Measurements from ENCODE around the gene CCDC91.
"Not testable (repeated sequence)": the region's sequence is repeated elsewhere in the genome, so short reads cannot be mapped to it uniquely, and the experiment has no call there.

The CCDC91 gene

DNA sequence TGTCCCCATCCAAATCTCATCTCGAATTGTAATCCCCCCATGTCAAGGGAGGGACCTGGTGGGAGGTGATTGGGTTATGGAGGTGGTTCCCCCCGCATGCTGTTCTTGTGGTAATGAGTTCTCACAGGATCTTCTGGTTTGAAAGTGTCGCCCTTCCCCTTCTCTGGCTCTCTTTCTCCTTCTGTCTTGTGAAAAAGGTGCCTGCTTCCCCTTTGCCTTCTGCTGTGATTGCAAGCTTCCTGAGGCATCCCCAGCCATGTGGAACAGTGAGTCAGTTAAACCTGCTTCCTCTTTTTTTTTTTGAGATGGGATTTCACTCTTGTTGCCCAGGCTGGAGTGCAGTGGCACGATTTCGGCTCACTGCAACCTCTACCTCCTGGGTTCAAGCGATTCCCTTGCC is 104.0 kb downstream of the CCDC91 start:
- H3K4me1 ChIP-seq (ENCODE audit: control insufficient read depth in 1 of 2, insufficient read depth in 2 of 2, low read length in 2 of 2) = no peaks in the 10 kb centered on the region
- H3K27ac ChIP-seq (ENCODE audit: low read length) = no peak overlapping the region
- no peak overlapping the region for H3K4me3 ChIP-seq (ENCODE audit: low read depth in 1 of 2, low read length in 2 of 2)
- peaks cover 0 to 14% of the 10 kb centered on the region in 2 donors for H3K9me3 ChIP-seq (ENCODE audit: control insufficient read depth in 1 of 2, low read length in 2 of 2)
- H3K36me3 ChIP-seq (ENCODE audit: control insufficient read depth in 1 of 2, insufficient read depth in 2 of 2, low read length in 2 of 2) = peaks cover 0 to 14% of the 10 kb centered on the region in 2 donors
- no peaks in the 10 kb centered on the region for H3K27me3 ChIP-seq (ENCODE audit: low read depth, low read length)

DNA sequence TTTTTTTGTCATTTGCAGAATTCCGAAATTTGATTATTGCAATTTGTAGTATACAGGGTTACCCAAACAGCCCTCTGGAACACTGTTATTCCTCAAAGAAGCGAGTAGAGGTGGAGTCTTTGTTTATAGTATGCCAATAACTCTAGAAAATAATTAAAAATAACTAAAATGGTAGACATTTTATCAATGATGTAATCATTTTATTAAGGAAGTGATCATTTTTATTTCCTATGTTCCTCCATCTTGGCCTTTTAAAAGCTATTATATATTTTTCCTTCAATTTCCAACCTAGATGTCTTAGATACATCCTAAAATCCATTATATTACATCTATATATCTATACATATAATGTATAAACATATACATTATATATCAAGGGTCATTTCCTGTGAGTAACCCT is 106.0 kb downstream of the CCDC91 start:
- H3K36me3 ChIP-seq (ENCODE audit: control insufficient read depth in 1 of 2, insufficient read depth in 2 of 2, low read length in 2 of 2) = peaks cover 0 to 1% of the 10 kb centered on the region in 2 donors
- no peak overlapping the region for H3K4me3 ChIP-seq (ENCODE audit: low read depth in 1 of 2, low read length in 2 of 2)
- no peak overlapping the region for H3K27ac ChIP-seq (ENCODE audit: low read length)
- no peaks in the 10 kb centered on the region for H3K4me1 ChIP-seq (ENCODE audit: control insufficient read depth in 1 of 2, insufficient read depth in 2 of 2, low read length in 2 of 2)
- H3K27me3 ChIP-seq (ENCODE audit: low read depth, low read length) = no peaks in the 10 kb centered on the region
- H3K9me3 ChIP-seq (ENCODE audit: control insufficient read depth in 1 of 2, low read length in 2 of 2) = peaks cover 0 to 2% of the 10 kb centered on the region in 2 donors

DNA sequence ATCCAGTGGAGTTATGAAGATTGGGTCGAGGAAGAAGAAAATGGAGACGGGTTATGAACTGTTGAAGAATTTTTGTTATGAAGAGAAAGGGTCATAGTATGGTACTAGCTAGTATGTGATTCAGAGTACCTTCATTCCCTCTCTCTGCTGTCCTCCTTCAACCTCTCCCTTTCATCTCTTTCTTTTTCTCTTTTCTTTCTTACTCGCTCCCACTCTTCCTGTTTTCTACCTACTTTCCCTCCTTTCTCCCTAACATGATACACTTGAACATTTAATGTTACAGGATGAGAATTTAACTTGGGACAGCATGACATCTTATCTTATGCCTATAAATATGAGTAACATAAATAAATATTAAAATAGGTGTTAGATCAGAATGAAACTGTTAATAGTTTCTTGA is 112.9 kb downstream of the CCDC91 start:
- no peaks in the 10 kb centered on the region for H3K27me3 ChIP-seq (ENCODE audit: low read depth, low read length)
- H3K9me3 ChIP-seq (ENCODE audit: control insufficient read depth in 1 of 2, low read length in 2 of 2) = no peaks in the 10 kb centered on the region
- H3K4me1 ChIP-seq (ENCODE audit: control insufficient read depth in 1 of 2, insufficient read depth in 2 of 2, low read length in 2 of 2) = no peaks in the 10 kb centered on the region
- H3K36me3 ChIP-seq (ENCODE audit: control insufficient read depth in 1 of 2, insufficient read depth in 2 of 2, low read length in 2 of 2) = peaks cover 2 to 8% of the 10 kb centered on the region in 2 donors
- H3K27ac ChIP-seq (ENCODE audit: low read length) = no peak overlapping the region
- no peak overlapping the region for H3K4me3 ChIP-seq (ENCODE audit: low read depth in 1 of 2, low read length in 2 of 2)

DNA sequence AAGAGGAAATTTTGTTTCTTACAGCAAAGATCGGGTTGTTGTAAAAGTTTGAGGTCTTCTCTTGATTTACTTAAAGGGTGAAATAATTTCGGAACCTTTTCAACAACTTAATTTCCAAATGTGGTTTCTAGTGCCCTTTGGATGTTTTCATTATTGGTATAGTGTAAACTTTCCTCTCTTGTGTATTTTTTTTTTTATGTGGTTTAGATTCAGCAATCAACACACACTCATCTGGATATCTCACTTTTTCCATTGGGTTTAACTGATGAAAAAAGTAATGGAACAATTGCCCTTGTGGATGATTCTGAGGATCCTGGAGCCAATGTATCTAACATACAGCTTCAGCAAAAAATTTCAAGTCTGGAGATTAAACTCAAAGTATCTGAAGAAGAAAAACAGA is 116.3 kb downstream of the CCDC91 start:
- H3K36me3 ChIP-seq (ENCODE audit: control insufficient read depth in 1 of 2, insufficient read depth in 2 of 2, low read length in 2 of 2) = peaks cover 10 to 28% of the 10 kb centered on the region in 2 donors
- no peaks in the 10 kb centered on the region for H3K27me3 ChIP-seq (ENCODE audit: low read depth, low read length)
- no peaks in the 10 kb centered on the region for H3K4me1 ChIP-seq (ENCODE audit: control insufficient read depth in 1 of 2, insufficient read depth in 2 of 2, low read length in 2 of 2)
- no peaks in the 10 kb centered on the region for H3K9me3 ChIP-seq (ENCODE audit: control insufficient read depth in 1 of 2, low read length in 2 of 2)
- no peak overlapping the region for H3K27ac ChIP-seq (ENCODE audit: low read length)
- H3K4me3 ChIP-seq (ENCODE audit: low read depth in 1 of 2, low read length in 2 of 2) = no peak overlapping the region

DNA sequence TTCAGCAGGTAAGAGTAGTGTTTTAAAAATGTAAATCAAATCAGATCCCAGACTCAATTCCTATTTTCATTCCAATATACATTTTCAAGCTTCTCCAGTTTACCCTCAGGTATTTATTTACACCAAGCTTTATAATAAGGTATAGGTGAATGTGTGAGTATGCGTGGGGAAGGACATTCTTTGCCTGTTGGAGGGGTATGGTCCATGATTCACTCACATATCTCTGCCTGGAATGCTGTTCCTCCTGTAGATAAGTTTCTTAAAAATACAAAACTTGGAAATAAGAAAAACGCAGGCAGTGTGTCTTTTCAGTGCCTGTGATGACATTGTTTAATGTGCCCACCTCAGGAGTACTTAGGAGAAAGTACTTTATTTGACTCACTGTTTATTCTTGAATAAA is 118.6 kb downstream of the CCDC91 start:
- no peaks in the 10 kb centered on the region for H3K9me3 ChIP-seq (ENCODE audit: control insufficient read depth in 1 of 2, low read length in 2 of 2)
- peaks cover 10 to 28% of the 10 kb centered on the region in 2 donors for H3K36me3 ChIP-seq (ENCODE audit: control insufficient read depth in 1 of 2, insufficient read depth in 2 of 2, low read length in 2 of 2)
- no peak overlapping the region for H3K4me3 ChIP-seq (ENCODE audit: low read depth in 1 of 2, low read length in 2 of 2)
- no peak overlapping the region for H3K27ac ChIP-seq (ENCODE audit: low read length)
- no peaks in the 10 kb centered on the region for H3K4me1 ChIP-seq (ENCODE audit: control insufficient read depth in 1 of 2, insufficient read depth in 2 of 2, low read length in 2 of 2)
- no peaks in the 10 kb centered on the region for H3K27me3 ChIP-seq (ENCODE audit: low read depth, low read length)

DNA sequence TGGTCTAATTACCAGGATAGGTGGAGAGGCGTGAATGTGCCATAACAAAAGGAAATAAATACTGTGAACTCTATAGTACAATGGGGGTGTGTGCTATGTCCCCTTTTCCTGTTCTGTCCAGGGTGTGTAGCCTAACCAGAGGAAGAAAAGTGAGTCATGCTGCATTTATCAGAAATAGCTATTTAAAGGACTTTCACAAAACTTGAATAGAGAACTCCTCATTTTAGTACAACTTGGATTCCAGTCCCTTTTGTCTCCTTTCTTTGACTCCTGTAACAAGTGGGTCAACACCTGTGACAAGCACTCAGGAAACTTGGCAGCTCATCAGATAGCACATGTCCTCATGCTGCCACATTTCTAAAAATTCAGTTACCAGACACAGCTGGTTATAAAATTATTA is 123.4 kb downstream of the CCDC91 start:
- Histone ChIP-seq H3K4me1 (ENCODE audit: control insufficient read depth in 1 of 2, insufficient read depth in 2 of 2, low read length in 2 of 2) (no peaks in the 10 kb centered on the region), H3K4me3 (ENCODE audit: low read depth in 1 of 2, low read length in 2 of 2) (no peak overlapping the region), H3K27ac (ENCODE audit: low read length) (no peak overlapping the region), H3K36me3 (ENCODE audit: control insufficient read depth in 1 of 2, insufficient read depth in 2 of 2, low read length in 2 of 2) (peaks cover 5 to 30% of the 10 kb centered on the region in 2 donors), H3K27me3 (ENCODE audit: low read depth, low read length) (no peaks in the 10 kb centered on the region), H3K9me3 (ENCODE audit: control insufficient read depth in 1 of 2, low read length in 2 of 2) (peaks cover 0 to 12% of the 10 kb centered on the region in 2 donors)

DNA sequence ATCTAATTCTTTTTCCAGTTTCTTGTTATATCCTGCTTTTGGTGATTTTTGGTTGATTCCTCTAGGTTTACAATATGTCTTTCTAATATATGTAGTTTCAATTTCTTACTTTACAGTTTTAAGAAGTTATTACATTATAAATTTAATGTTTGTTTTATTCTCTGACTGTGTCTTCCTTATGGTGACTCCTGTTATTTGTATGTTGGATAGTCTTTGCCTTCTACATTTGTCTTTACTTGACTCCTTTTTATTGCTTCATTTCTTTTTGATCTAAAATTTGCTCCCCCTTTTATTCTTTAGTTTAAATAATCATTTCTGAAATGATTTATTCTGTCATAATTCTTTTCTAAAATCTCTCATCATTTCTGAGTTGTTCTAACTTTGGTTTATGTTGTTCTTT is 125.8 kb downstream of the CCDC91 start:
- Histone ChIP-seq H3K27ac (ENCODE audit: low read length) (no peak overlapping the region), H3K4me1 (ENCODE audit: control insufficient read depth in 1 of 2, insufficient read depth in 2 of 2, low read length in 2 of 2) (no peaks in the 10 kb centered on the region), H3K36me3 (ENCODE audit: control insufficient read depth in 1 of 2, insufficient read depth in 2 of 2, low read length in 2 of 2) (peaks cover 0 to 18% of the 10 kb centered on the region in 2 donors), H3K9me3 (ENCODE audit: control insufficient read depth in 1 of 2, low read length in 2 of 2) (peaks cover 0 to 12% of the 10 kb centered on the region in 2 donors), H3K4me3 (ENCODE audit: low read depth in 1 of 2, low read length in 2 of 2) (no peak overlapping the region), H3K27me3 (ENCODE audit: low read depth, low read length) (no peaks in the 10 kb centered on the region)

DNA sequence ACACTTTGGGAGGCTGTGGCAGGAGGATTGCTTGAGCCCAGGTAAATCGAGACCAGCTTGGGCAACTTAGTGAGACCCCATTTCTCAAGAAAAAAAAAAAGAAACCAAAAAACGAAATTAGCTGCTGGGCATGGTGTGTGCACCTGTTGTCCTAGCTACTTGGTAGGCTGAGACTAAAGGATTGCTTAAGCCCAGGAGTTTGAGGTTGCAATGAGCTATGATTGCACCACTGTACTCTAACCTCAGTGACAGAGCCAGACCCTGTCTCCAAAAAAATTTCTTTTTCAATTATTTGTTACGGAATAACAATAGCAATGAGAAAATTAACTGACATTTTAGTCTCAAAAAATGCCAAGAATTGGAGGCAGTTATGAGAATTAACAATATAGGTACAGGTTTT is 128.0 kb downstream of the CCDC91 start:
- peaks cover 0 to 14% of the 10 kb centered on the region in 2 donors for H3K36me3 ChIP-seq (ENCODE audit: control insufficient read depth in 1 of 2, insufficient read depth in 2 of 2, low read length in 2 of 2)

DNA sequence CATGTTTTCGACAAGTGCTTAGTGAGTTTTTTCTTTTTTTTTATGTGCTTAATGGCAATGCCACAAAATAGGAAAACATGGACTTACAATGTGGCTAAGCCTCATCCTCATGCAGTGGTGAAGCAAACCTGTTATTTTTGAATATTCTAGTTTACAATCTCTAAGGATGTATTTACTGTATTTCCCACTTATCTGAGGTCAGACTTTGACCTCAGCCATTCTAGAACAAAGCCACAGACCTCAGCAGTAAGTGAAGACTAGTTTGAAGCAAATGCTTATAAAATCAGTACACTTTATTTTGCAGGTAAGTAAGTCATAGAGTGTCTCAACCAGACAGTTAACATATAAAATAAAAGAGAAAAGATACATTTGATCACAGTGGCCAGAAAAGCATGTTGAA is 130.1 kb downstream of the CCDC91 start:
- H3K27me3 ChIP-seq (ENCODE audit: low read depth, low read length) = no peaks in the 10 kb centered on the region
- H3K4me1 ChIP-seq (ENCODE audit: control insufficient read depth in 1 of 2, insufficient read depth in 2 of 2, low read length in 2 of 2) = no peaks in the 10 kb centered on the region

More for the DNA sequence above, 128.0 kb downstream of the CCDC91 start:
- Histone ChIP-seq H3K4me1 (ENCODE audit: control insufficient read depth in 1 of 2, insufficient read depth in 2 of 2, low read length in 2 of 2) (no peaks in the 10 kb centered on the region), H3K27ac (ENCODE audit: low read length) (no peak overlapping the region), H3K27me3 (ENCODE audit: low read depth, low read length) (no peaks in the 10 kb centered on the region), H3K9me3 (ENCODE audit: control insufficient read depth in 1 of 2, low read length in 2 of 2) (peaks cover 0 to 12% of the 10 kb centered on the region in 2 donors), H3K4me3 (ENCODE audit: low read depth in 1 of 2, low read length in 2 of 2) (no peak overlapping the region)

DNA sequence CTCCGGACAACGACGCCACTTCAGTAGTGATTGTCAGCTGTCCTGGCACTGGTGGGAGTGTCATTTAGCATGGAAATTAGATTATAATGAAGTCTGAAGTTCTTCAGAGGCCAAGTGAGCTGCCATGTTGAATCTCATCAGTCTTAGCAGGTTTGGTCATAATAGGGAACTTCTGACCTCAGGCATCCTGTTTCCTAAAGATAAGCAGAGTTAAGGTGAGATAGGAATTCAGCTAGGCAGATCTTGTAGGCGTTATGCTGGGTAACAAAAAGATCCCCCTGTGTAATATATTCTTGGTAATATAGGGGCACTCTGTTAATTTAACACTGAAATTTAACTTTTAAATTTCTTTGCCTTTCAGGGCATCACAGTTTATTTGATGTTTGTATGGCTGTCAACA is 137.5 kb downstream of the CCDC91 start:
- no peaks in the 10 kb centered on the region for H3K4me1 ChIP-seq (ENCODE audit: control insufficient read depth in 1 of 2, insufficient read depth in 2 of 2, low read length in 2 of 2)
- no peaks in the 10 kb centered on the region for H3K27me3 ChIP-seq (ENCODE audit: low read depth, low read length)
- H3K4me3 ChIP-seq (ENCODE audit: low read depth in 1 of 2, low read length in 2 of 2) = no peak overlapping the region
- H3K27ac ChIP-seq (ENCODE audit: low read length) = no peak overlapping the region
- peaks cover 0 to 2% of the 10 kb centered on the region in 2 donors for H3K9me3 ChIP-seq (ENCODE audit: control insufficient read depth in 1 of 2, low read length in 2 of 2)
- H3K36me3 ChIP-seq (ENCODE audit: control insufficient read depth in 1 of 2, insufficient read depth in 2 of 2, low read length in 2 of 2) = no peaks in the 10 kb centered on the region

More for the DNA sequence above, 130.1 kb downstream of the CCDC91 start:
- Histone ChIP-seq H3K36me3 (ENCODE audit: control insufficient read depth in 1 of 2, insufficient read depth in 2 of 2, low read length in 2 of 2) (peaks cover 0 to 12% of the 10 kb centered on the region in 2 donors), H3K4me3 (ENCODE audit: low read depth in 1 of 2, low read length in 2 of 2) (no peak overlapping the region), H3K27ac (ENCODE audit: low read length) (no peak overlapping the region), H3K9me3 (ENCODE audit: control insufficient read depth in 1 of 2, low read length in 2 of 2) (peaks cover 0 to 10% of the 10 kb centered on the region in 2 donors)

DNA sequence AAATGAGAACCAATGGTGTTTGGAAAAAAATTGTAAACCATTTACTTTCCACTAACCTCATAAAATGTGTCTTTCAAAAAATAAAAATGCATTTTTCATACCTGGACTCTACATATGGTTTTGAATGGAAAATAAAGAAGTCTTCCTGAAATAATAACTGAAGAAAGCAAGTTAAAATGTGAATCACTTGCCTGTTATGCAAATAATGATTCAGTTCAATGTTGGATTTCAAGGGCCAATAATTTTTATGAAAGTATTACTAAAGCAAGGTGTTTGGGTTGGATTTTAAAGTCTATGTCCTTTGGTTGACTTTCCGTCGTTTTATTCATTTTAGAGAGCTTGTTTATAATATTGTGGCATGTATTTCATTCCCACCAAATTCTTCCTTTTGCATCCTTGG is 138.7 kb downstream of the CCDC91 start:
- H3K36me3 ChIP-seq (ENCODE audit: control insufficient read depth in 1 of 2, insufficient read depth in 2 of 2, low read length in 2 of 2) = no peaks in the 10 kb centered on the region
- peaks cover 0 to 2% of the 10 kb centered on the region in 2 donors for H3K9me3 ChIP-seq (ENCODE audit: control insufficient read depth in 1 of 2, low read length in 2 of 2)
- no peaks in the 10 kb centered on the region for H3K27me3 ChIP-seq (ENCODE audit: low read depth, low read length)
- H3K4me3 ChIP-seq (ENCODE audit: low read depth in 1 of 2, low read length in 2 of 2) = no peak overlapping the region
- H3K27ac ChIP-seq (ENCODE audit: low read length) = no peak overlapping the region
- H3K4me1 ChIP-seq (ENCODE audit: control insufficient read depth in 1 of 2, insufficient read depth in 2 of 2, low read length in 2 of 2) = no peaks in the 10 kb centered on the region

DNA sequence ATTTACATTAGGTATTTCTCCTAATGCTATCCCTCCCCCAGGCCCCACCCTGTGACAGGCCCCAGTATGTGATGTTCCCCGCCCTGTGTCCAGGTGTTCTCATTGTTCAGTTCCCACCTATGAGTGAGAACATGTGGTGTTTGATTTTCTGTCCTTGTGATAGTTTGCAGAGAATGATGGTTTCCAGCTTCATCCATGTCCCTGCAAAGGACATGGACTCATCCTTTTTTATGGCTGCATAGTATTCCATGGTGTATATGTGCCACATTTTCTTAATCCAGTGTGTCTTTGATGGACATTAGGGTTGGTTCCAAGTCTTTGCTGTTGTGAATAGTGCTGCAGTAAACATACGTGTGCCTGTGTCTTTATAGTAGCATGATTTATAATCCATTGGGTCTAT is 139.5 kb downstream of the CCDC91 start:
- H3K36me3 ChIP-seq (ENCODE audit: control insufficient read depth in 1 of 2, insufficient read depth in 2 of 2, low read length in 2 of 2); H3K4me1 ChIP-seq (ENCODE audit: control insufficient read depth in 1 of 2, insufficient read depth in 2 of 2, low read length in 2 of 2); H3K27me3 ChIP-seq (ENCODE audit: low read depth, low read length); H3K9me3 ChIP-seq (ENCODE audit: control insufficient read depth in 1 of 2, low read length in 2 of 2); H3K4me3 ChIP-seq (ENCODE audit: low read depth in 1 of 2, low read length in 2 of 2); H3K27ac ChIP-seq (ENCODE audit: low read length): not testable (repeated sequence)
